Neuronal stem cell (in vitro differentiated cells): Measurements from ENCODE around the gene ZNF586.
"Not testable (repeated sequence)": the region's sequence is repeated elsewhere in the genome, so short reads cannot be mapped to it uniquely, and the experiment has no call there.

ENCODE experiments used
- DNase-seq: peaks from one replicate; pipeline ENCODE4 v3.0.0-alpha.2; 2013; ENCODE audit warnings: low spot score
- H2AFZ ChIP-seq: one replicate; pipeline ENCODE4 v1.6.1; 2013; ENCODE audit warnings: mild to moderate bottlenecking, low read length, inconsistent platforms
- H2AK5ac ChIP-seq: 2 replicates; pipeline ENCODE4 v1.6.1; 2013; ENCODE audit warnings: low read depth, mild to moderate bottlenecking, inconsistent platforms, low read length, moderate library complexity, mixed read lengths
- H2BK120ac ChIP-seq: 2 replicates; pipeline ENCODE4 v1.6.1; 2013; ENCODE audit warnings: low read depth, mild to moderate bottlenecking, inconsistent platforms, low read length, moderate library complexity, mixed read lengths
- H2BK12ac ChIP-seq: one replicate; pipeline ENCODE4 v1.6.1; 2013; ENCODE audit warnings: low read length, inconsistent platforms
- H2BK15ac ChIP-seq: 2 replicates; pipeline ENCODE4 v1.6.1; 2013; ENCODE audit warnings: mild to moderate bottlenecking, low read length, inconsistent platforms, mixed read lengths
- H2BK5ac ChIP-seq: one replicate; pipeline ENCODE4 v1.6.1; 2013; ENCODE audit warnings: inconsistent platforms, mild to moderate bottlenecking, low read length, moderate library complexity
- H3K14ac ChIP-seq: one replicate; pipeline ENCODE4 v1.6.1; 2013; ENCODE audit warnings: low read length, inconsistent platforms
- H3K18ac ChIP-seq: 2 replicates; pipeline ENCODE4 v1.6.1; 2013; ENCODE audit warnings: low read length, inconsistent platforms
- H3K23ac ChIP-seq: 2 replicates; pipeline ENCODE4 v1.6.1; 2013; ENCODE audit warnings: low read depth, mild to moderate bottlenecking, mixed read lengths, low read length, inconsistent platforms; ENCODE audit not compliant: poor library complexity
- H3K27ac ChIP-seq: replicated peaks from 3 replicates; pipeline ENCODE4 v1.5.1; 2013; ENCODE audit warnings: low read length, inconsistent platforms
- H3K27me3 ChIP-seq, 3 experiments: 2 replicates each; pipeline ENCODE4 v1.6.1; 2013; ENCODE audit warnings: low read length in 3 of 3, mild to moderate bottlenecking in 2 of 3, inconsistent platforms in 1 of 3, low read depth in 1 of 3, mixed read lengths in 1 of 3, moderate library complexity in 1 of 3; ENCODE audit not compliant: control insufficient read depth in 3 of 3, insufficient read depth in 3 of 3
- H3K36me3 ChIP-seq, 2 donors: replicated peaks in 1 of 2; 2 replicates each; pipeline ENCODE4 v1.6.1; 2013; ENCODE audit warnings: low read length in 2 of 2; ENCODE audit not compliant: control insufficient read depth in 2 of 2, insufficient read depth in 2 of 2
- H3K4ac ChIP-seq: 2 replicates; pipeline ENCODE4 v1.6.1; 2013; ENCODE audit warnings: inconsistent platforms, mild to moderate bottlenecking, low read length, moderate library complexity
- H3K4me1 ChIP-seq, 2 donors: 1 replicate in 1 of 2; 2 replicates in 1 of 2; pipeline ENCODE4 v1.6.1; 2013; ENCODE audit warnings: low read length in 2 of 2, low read depth in 1 of 2; ENCODE audit not compliant: control insufficient read depth in 2 of 2, insufficient read depth in 1 of 2
- H3K4me2 ChIP-seq: one replicate; pipeline ENCODE4 v1.6.1; 2013; ENCODE audit warnings: mild to moderate bottlenecking, low read length, inconsistent platforms; ENCODE audit not compliant: insufficient read depth, poor library complexity, severe bottlenecking
- H3K4me3 ChIP-seq, 2 donors: 2 replicates each; pipeline ENCODE4 v1.5.1; 2013; ENCODE audit warnings: low read length in 2 of 2, mild to moderate bottlenecking in 2 of 2, inconsistent platforms in 1 of 2, moderate library complexity in 1 of 2
- H3K79me1 ChIP-seq: one replicate; pipeline ENCODE4 v1.6.1; 2013; ENCODE audit warnings: low read depth, mild to moderate bottlenecking, inconsistent platforms, low read length, moderate library complexity
- H3K9ac ChIP-seq: one replicate; pipeline ENCODE4 v1.6.1; 2013; ENCODE audit warnings: mild to moderate bottlenecking, low read depth, low read length, inconsistent platforms; ENCODE audit not compliant: poor library complexity
- H3K9me3 ChIP-seq, 2 donors: replicated peaks in 1 of 2; 2 replicates each; pipeline versions ENCODE3 to v1.6.1; 2013; ENCODE audit warnings: low read length in 2 of 2, mild to moderate bottlenecking in 2 of 2, inconsistent platforms in 1 of 2, low read depth in 1 of 2, mixed read lengths in 1 of 2, moderate library complexity in 1 of 2; ENCODE audit not compliant: control insufficient read depth in 2 of 2, insufficient read depth in 1 of 2
- H4K8ac ChIP-seq: one replicate; pipeline ENCODE4 v1.6.1; 2013; ENCODE audit warnings: low read depth, mild to moderate bottlenecking, inconsistent platforms, low read length, moderate library complexity
- H4K91ac ChIP-seq: one replicate; pipeline ENCODE4 v1.6.1; 2013; ENCODE audit warnings: low read length, low read depth, mild to moderate bottlenecking, inconsistent platforms; ENCODE audit not compliant: poor library complexity
- WGBS, 2 donors: extraction: QIAGEN DNeasy Blood & Tissue Kit; methylation state at CpG; one replicate each; pipeline ENCODE4 v1.1.7; 2013; ENCODE audit warnings: missing lambda C conversion rate in 2 of 2, mixed read lengths in 1 of 2; ENCODE audit not compliant: insufficient read length in 2 of 2, insufficient replicate concordance in 1 of 2; ENCODE audit errors: extremely low coverage in 2 of 2; 5-methylcytosine and 5-hydroxymethylcytosine counted together

The ZNF586 gene

DNA sequence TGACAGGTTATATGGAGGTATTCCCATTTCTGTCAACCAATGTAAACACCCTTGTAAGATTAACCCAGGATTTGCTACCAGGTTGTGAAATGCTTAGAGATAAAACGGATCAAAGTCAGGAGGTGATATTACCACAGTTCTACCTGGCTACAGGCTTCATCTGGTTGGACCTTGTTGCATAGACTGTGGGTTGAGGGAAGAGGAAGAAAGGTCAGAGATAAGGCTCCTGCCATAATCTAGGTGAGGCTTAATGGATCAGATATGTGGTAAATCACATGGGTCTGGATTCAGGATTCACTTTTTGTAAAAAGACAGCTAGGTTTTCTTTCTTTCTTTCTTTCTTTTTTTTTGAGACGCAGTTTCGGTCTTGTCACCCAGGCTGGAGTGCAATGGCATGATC lies 52.0 kb downstream of the ZNF586 start:
- H3K27ac ChIP-seq = not testable (repeated sequence)

DNA sequence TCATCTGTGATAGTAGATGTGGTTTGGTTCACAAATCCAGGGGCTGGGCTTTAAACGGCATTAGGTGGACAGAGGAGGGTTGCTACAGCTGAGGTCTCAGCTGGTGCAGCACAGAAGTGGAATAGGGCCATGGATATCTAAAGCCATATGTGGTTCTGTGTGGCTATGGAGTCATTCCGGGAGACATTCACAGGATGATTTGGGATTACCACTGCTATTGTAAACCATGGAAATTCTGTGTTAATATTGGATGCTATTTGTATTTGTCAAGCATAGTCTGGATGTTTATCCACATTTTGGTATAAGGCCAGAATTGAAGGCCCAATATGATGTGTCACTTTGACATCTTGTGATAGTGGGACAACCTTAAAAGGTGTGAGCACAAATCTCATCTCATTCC lies 53.7 kb downstream of the ZNF586 start:
- H3K4ac ChIP-seq, H2BK12ac ChIP-seq, H3K27me3 ChIP-seq, H2BK5ac ChIP-seq, DNase-seq, H3K14ac ChIP-seq, H3K9ac ChIP-seq, H3K18ac ChIP-seq, H4K8ac ChIP-seq, H4K91ac ChIP-seq, H3K4me1 ChIP-seq, H3K79me1 ChIP-seq, H3K4me3 ChIP-seq, H2BK120ac ChIP-seq, H2AK5ac ChIP-seq, H2BK15ac ChIP-seq, H2AFZ ChIP-seq, H3K4me2 ChIP-seq, H3K27ac ChIP-seq, H3K9me3 ChIP-seq, H3K23ac ChIP-seq: not testable (repeated sequence)
- peaks cover 2 to 64% of the 10 kb centered on the region in 2 donors for H3K36me3 ChIP-seq
- WGBS, 2 donors = no CpG with 5 or more reads among the region's 2 CpGs

More for the DNA sequence above, 52.0 kb downstream of the ZNF586 start:
- not testable (repeated sequence) for H2BK12ac ChIP-seq, H2AFZ ChIP-seq, H3K9me3 ChIP-seq, H3K4ac ChIP-seq, DNase-seq, H3K4me1 ChIP-seq, H2BK15ac ChIP-seq, H3K27me3 ChIP-seq, H2BK120ac ChIP-seq, H3K79me1 ChIP-seq, H3K23ac ChIP-seq, H3K9ac ChIP-seq, H3K14ac ChIP-seq, H2AK5ac ChIP-seq, H4K91ac ChIP-seq, H3K4me2 ChIP-seq, H3K4me3 ChIP-seq, H3K18ac ChIP-seq, H4K8ac ChIP-seq, H2BK5ac ChIP-seq
- H3K36me3 ChIP-seq = peaks cover 2 to 57% of the 10 kb centered on the region in 2 donors
- WGBS, 2 donors = no CpG with 5 or more reads among the region's 3 CpGs

DNA sequence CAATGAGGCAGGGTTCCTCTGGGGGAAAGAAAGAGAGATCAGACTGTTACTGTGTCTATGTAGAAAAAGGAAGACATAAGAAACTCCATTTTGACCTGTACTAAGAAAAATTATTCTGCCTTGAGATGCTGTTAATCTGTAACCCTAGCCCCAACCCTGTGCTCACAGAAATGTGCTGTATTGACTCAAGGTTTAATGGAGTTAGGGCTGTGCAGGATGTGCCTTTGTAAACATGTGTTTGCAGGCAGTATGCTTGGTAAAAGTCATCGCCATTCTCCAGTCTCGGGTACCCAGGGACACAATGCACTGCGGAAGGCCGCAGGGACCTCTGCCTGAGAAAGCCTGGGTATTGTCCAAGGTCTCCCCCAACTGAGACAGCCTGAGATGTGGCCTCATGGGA lies 54.1 kb downstream of the ZNF586 start:
- H3K14ac ChIP-seq, H3K23ac ChIP-seq, H3K27me3 ChIP-seq, H4K91ac ChIP-seq, H3K4ac ChIP-seq, H2BK12ac ChIP-seq, H2BK15ac ChIP-seq, DNase-seq, H3K9me3 ChIP-seq, H2BK120ac ChIP-seq, H2BK5ac ChIP-seq, H3K4me3 ChIP-seq, H3K79me1 ChIP-seq, H2AFZ ChIP-seq, H2AK5ac ChIP-seq, H3K27ac ChIP-seq, H3K4me2 ChIP-seq, H4K8ac ChIP-seq, H3K4me1 ChIP-seq, H3K18ac ChIP-seq, H3K9ac ChIP-seq: not testable (repeated sequence)
- H3K36me3 ChIP-seq = peaks cover 2 to 64% of the 10 kb centered on the region in 2 donors
- WGBS, 2 donors = no CpG with 5 or more reads among the region's 4 CpGs

DNA sequence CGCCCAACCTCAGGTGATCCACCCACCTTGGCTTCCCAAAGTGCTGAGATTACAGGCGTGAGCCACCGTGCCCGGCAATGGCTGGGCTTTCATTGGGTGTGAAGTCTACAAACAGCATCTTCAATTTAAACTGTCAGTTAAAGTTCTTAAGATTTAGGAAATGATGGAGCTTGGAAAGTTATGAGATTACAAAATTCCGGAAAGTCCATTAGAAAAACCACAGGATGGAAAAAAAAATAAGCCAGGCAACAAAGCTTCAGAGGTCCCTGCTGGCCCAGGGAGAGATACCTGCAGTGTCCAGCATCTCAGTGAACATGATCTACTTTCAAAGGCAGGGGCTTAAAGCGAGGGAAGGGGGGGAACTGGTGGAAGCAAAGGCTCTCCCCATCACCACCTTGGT lies 56.0 kb downstream of the ZNF586 start:
- H2BK15ac ChIP-seq = no peak overlapping the region

More for the DNA sequence above, 56.0 kb downstream of the ZNF586 start:
- Histone ChIP-seq H3K79me1 (peaks cover 6% of the 10 kb centered on the region), H2AK5ac (no peak overlapping the region), H3K14ac (no peak overlapping the region), H4K8ac (no peak overlapping the region), H3K4me2 (no peak overlapping the region), H3K36me3 (peaks cover 2 to 61% of the 10 kb centered on the region in 2 donors), H3K27me3 (no peaks in the 10 kb centered on the region), H2BK120ac (no peak overlapping the region), H3K27ac (no peak overlapping the region), H2AFZ (no peak overlapping the region), H2BK5ac (no peak overlapping the region), H3K18ac (no peak overlapping the region), H4K91ac (no peak overlapping the region), H3K9me3 (peaks cover 0 to 7% of the 10 kb centered on the region in 2 donors), H3K23ac (no peak overlapping the region), H3K4me3 (no peak overlapping the region), H2BK12ac (no peak overlapping the region), H3K4ac (no peak overlapping the region), H3K4me1 (peaks cover 0 to 4% of the 10 kb centered on the region in 2 donors), H3K9ac (no peak overlapping the region)
- no CpG with 5 or more reads among the region's 6 CpGs for WGBS, 2 donors
- DNase-seq = no peak
